K562 (cell line): Measurements from ENCODE around the gene CFAP251. TPM values are rescaled to one million over a fixed set of nuclear protein-coding genes. Genes with fewer than 3 reads are reported as not detected.

ENCODE experiments used
- ATAC-seq: fragments of 200-7000 bp; cut with Tn5 transposase; 3 replicates; pipeline ENCODE4 v1.9.1; 2020; ENCODE audit warnings: moderate library complexity
- BruUV-seq: library from RNA; stranded (reverse); fragments of 400-500 nt; replicated peaks from 2 replicates; lab custom pipeline; 2021; lab: Mats Ljungman, UMichigan
- CTCF ChIA-PET: fragments of 300-600 bp; formaldehyde crosslinking; extraction: SDS; loops from one replicate; lab custom pipeline; 2021; ENCODE audit warnings: low intra/inter-chr PET ratio; lab: Yijun Ruan, JAX
- POLR2A ChIA-PET: fragments of 300-600, 350-650 bp; sonication (Branson Sonifier 250); formaldehyde crosslinking; extraction: SDS; loops from one replicate; lab custom pipeline; 2021; ENCODE audit warnings: antibody characterized with exemption, inconsistent platforms; lab: Yijun Ruan, JAX
- DNase-seq, 4 experiments: peaks; one replicate each; pipeline versions ENCODE4 v3.0.0 to v3.0.0-alpha.2; 2011 to 2018; ENCODE audit warnings: low spot score in 3 of 4, mixed read lengths in 3 of 4; ENCODE audit errors: extremely low read depth in 1 of 4
- FAIRE-seq: peaks from 2 replicates; lab custom pipeline; 2011; peaks lifted over from hg19 to GRCh38; lab: Jason Lieb, UNC
- H2AFZ ChIP-seq: 2 replicates; pipeline ENCODE4 v1.6.0; 2011; ENCODE audit warnings: low read depth, low read length, control low read depth, inconsistent platforms
- H3K27ac ChIP-seq: fragments of 200-600 bp; 3 replicates; pipeline ENCODE4 v1.8.0; 2011; ENCODE audit warnings: low read depth, mild to moderate bottlenecking, control low read depth, inconsistent platforms, low read length, moderate library complexity, mixed read lengths; ENCODE audit errors: extremely low read depth
- H3K27me3 ChIP-seq, 2 experiments: fragments of 300-600 bp in 1 of 2; 2 replicates in 1 of 2; 3 replicates in 1 of 2; pipeline versions ENCODE4 v1.6.0 to v1.8.0; 2011; ENCODE audit warnings: inconsistent platforms in 2 of 2, low read length in 2 of 2, mild to moderate bottlenecking in 1 of 2, mixed read lengths in 1 of 2, moderate library complexity in 1 of 2; ENCODE audit not compliant: control insufficient read depth in 2 of 2, insufficient read depth in 2 of 2
- H3K36me3 ChIP-seq: fragments of 300-600 bp; 3 replicates; pipeline ENCODE4 v1.8.0; 2011; ENCODE audit warnings: mild to moderate bottlenecking, low read length, inconsistent platforms; ENCODE audit not compliant: control insufficient read depth, insufficient read depth
- H3K4me1 ChIP-seq, 2 experiments: fragments of 200-600 bp in 1 of 2; replicated peaks in 1 of 2; 2 replicates in 1 of 2; 3 replicates in 1 of 2; pipeline versions ENCODE4 v1.5.1 to v1.8.0; 2011; ENCODE audit warnings: inconsistent platforms in 2 of 2, low read length in 2 of 2, mild to moderate bottlenecking in 1 of 2, mixed read lengths in 1 of 2, moderate library complexity in 1 of 2; ENCODE audit not compliant: control insufficient read depth in 2 of 2, insufficient read depth in 2 of 2
- H3K4me2 ChIP-seq: 2 replicates; pipeline ENCODE4 v1.6.1; 2011; ENCODE audit warnings: low read length, control low read depth, inconsistent platforms, mixed read lengths; ENCODE audit not compliant: insufficient read depth
- H3K4me3 ChIP-seq: fragments of 200-600 bp; sonication (generic), shearing (Covaris generic); 2 replicates; pipeline ENCODE4 v1.5.1; 2016; ENCODE audit warnings: control low read depth, inconsistent platforms
- H3K79me2 ChIP-seq: fragments of 200-600 bp; 3 replicates; pipeline ENCODE4 v1.8.0; 2011; ENCODE audit warnings: low read length, inconsistent platforms; ENCODE audit not compliant: control insufficient read depth, insufficient read depth
- H3K9ac ChIP-seq, 2 experiments: 2 replicates each; pipeline versions ENCODE4 v1.6.0 to v1.6.1; 2011; ENCODE audit warnings: low read depth in 2 of 2, low read length in 2 of 2, control low read depth in 1 of 2, inconsistent platforms in 1 of 2, mild to moderate bottlenecking in 1 of 2, mixed read lengths in 1 of 2; ENCODE audit not compliant: insufficient read depth in 1 of 2
- H3K9me1 ChIP-seq: one replicate; pipeline ENCODE4 v1.6.0; 2011; ENCODE audit warnings: inconsistent platforms, mild to moderate bottlenecking, low read length, moderate library complexity; ENCODE audit not compliant: control insufficient read depth, insufficient read depth
- H3K9me3 ChIP-seq: replicated peaks from 2 replicates; pipeline ENCODE4 v1.5.1; 2011; ENCODE audit warnings: low read depth, low read length, inconsistent platforms; ENCODE audit not compliant: control insufficient read depth, insufficient read depth
- H4K20me1 ChIP-seq: replicated peaks from 2 replicates; pipeline ENCODE4 v1.6.1; 2011; ENCODE audit warnings: low read length, inconsistent platforms, mixed read lengths; ENCODE audit not compliant: control insufficient read depth, insufficient read depth
- BMI1 ChIP-seq: fragments of 150-350 bp; IDR thresholded peaks from 2 replicates; pipeline ENCODE4 v1.6.1; 2014; ENCODE audit warnings: low read length
- FOXM1 ChIP-seq, 2 experiments: fragments of 450-650 bp in 1 of 2; sonication (generic) in 1 of 2; formaldehyde crosslinking in 1 of 2; IDR thresholded peaks; 2 replicates each; pipeline versions ENCODE4 v1.6.1 to v1.9.0; 2017 to 2022; ENCODE audit warnings: low read depth in 2 of 2, mild to moderate bottlenecking in 2 of 2, missing genetic modification reagents in 1 of 2, moderate library complexity in 1 of 2
- GABPB2 ChIP-seq: fragments of 250-450 bp; sonication (Bioruptor Pico); conservative IDR thresholded peaks from 2 replicates; pipeline ENCODE4 v1.5.1; 2021; ENCODE audit warnings: mild to moderate bottlenecking
- HOXB6 ChIP-seq: fragments of 250-450 bp; sonication (Bioruptor Pico); IDR thresholded peaks from 2 replicates; pipeline ENCODE4 v1.5.1; 2022; ENCODE audit warnings: mild to moderate bottlenecking, borderline replicate concordance
- MBD2 ChIP-seq: sonication (generic); IDR thresholded peaks from 2 replicates; pipeline ENCODE4 v1.6.1; 2016; ENCODE audit warnings: low read depth, borderline replicate concordance
- RBM17 ChIP-seq: fragments of 200-400 bp; formaldehyde crosslinking; IDR thresholded peaks from 2 replicates; pipeline ENCODE4 v1.6.1; 2017; ENCODE audit warnings: low read depth, mild to moderate bottlenecking, low read length, borderline replicate concordance
- ZNF41 ChIP-seq: fragments of 250-450 bp; sonication (Bioruptor Pico); conservative IDR thresholded peaks from 2 replicates; pipeline ENCODE4 v1.4.0; 2020; ENCODE audit warnings: mild to moderate bottlenecking
- ZNF586 ChIP-seq: fragments of 450-650 bp; formaldehyde crosslinking; conservative IDR thresholded peaks from 2 replicates; pipeline ENCODE4 v1.4.0; 2020; ENCODE audit warnings: mild to moderate bottlenecking, moderate library complexity
- WGBS: fragments of 100-300 bp; shearing (Covaris generic); methylation state at CpG from one replicate; pipeline ENCODE4 v1.1.6; 2016; ENCODE audit warnings: low coverage, mixed read lengths; ENCODE audit not compliant: insufficient coverage; ENCODE audit errors: missing lambda C conversion rate; 5-methylcytosine and 5-hydroxymethylcytosine counted together
- in situ Hi-C: fragments of 300-500 bp; cut with MboI; formaldehyde crosslinking; loops from 4 replicates; pipeline ENCODE4 v1.15.0; 2018; ENCODE audit warnings: inconsistent platforms, mixed read lengths
- intact Hi-C: fragments of 100-400 bp; cut with micrococcal nuclease; formaldehyde crosslinking; loops from 2 replicates; pipeline ENCODE4 v1.14.2; 2022
- polyA plus RNA-seq, 8 experiments: library from polyadenylated mRNA; depleted of rRNA in 4 of 8; stranded (reverse) in 5 of 8; unstranded in 3 of 8; fragments of >200 nt; fragmentation: Nextera tagmentation in 2 of 8; fragmentation: Illumina TruSeq in 1 of 8; extraction: Ambion mirVana in 2 of 8; extraction: Trizol in 1 of 8; gene quantifications; 2 replicates each; pipeline versions ENCODE4 v1.2.1 to v1.2.3, GENCODE V29; 2011 to 2014; ENCODE audit warnings: inconsistent platforms in 1 of 8, missing spikeins in 1 of 8
- total RNA-seq, 7 experiments: library from RNA; depleted of rRNA in 6 of 7; stranded (reverse); fragments of >200 nt in 6 of 7; fragmentation: Illumina TruSeq in 2 of 7; extraction: Trizol in 2 of 7; gene quantifications; 2 replicates each; pipeline versions ENCODE4 v1.2.1 to v1.2.3, GENCODE V29; 2011 to 2021; ENCODE audit warnings: low replicate concordance in 1 of 7
- TF ChIP-seq, protein P1 (sequence below), 2 experiments: fragments of 450-650 bp; formaldehyde crosslinking in 1 of 2; IDR thresholded peaks; 2 replicates each; pipeline versions ENCODE4 v1.4.0 to v1.6.1; 2014 to 2020; ENCODE audit warnings: mild to moderate bottlenecking in 2 of 2, borderline replicate concordance in 1 of 2, low read depth in 1 of 2
- TF ChIP-seq, protein P2 (sequence below), 3 experiments: IDR thresholded peaks in 2 of 3; conservative IDR thresholded peaks in 1 of 3; 2 replicates each; pipeline ENCODE4 v1.5.1; 2011 to 2012; ENCODE audit warnings: low read length in 3 of 3, mild to moderate bottlenecking in 3 of 3, control low read depth in 2 of 3, improper control_type of control experiment in 1 of 3, inconsistent platforms in 1 of 3, low read depth in 1 of 3, mixed read lengths in 1 of 3, moderate library complexity in 1 of 3; ENCODE audit not compliant: insufficient read depth in 2 of 3
- TF ChIP-seq, protein P3 (sequence below): fragments of 250-450 bp; sonication (Bioruptor Pico); IDR thresholded peaks from 2 replicates; pipeline ENCODE4 v1.8.0; 2021; ENCODE audit warnings: borderline replicate concordance, mild to moderate bottlenecking, moderate library complexity; ENCODE audit not compliant: poor library complexity, severe bottlenecking

Gene CFAP251
- total and polyA plus RNA-seq, 9 of the 15 experiments (the other 6 are each of a cell fraction or from before 2014, with no cell fraction given) = 16.6 to 31.0 (median 19.1) TPM

DNA sequence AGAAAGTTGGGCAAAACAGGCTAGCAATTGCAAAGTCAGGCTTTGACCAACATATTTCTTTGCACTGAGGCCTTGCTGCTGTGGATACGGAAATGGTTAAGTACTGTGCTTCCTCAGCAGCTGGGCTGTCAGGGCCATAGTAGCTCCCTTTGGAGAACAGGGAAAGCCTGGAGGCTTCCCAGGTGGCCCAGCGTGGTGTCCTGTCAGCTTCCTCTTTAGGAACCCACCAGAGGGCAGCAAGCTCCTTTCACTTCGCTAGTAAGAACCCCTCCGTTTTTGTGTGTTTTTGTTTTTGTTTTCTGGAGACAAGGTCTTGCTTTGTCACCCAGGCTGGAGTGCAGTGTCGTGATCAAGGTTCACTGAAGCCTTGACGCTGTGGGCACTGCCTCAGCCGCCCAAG, 1.7 kb upstream of the CFAP251 start:
- no peaks in the 10 kb centered on the region for H3K79me2 ChIP-seq
- FAIRE-seq (no peak), DNase-seq (no peak), ATAC-seq (peak; percentile 48; the same call in 2 of the 3 replicates)
- H4K20me1 ChIP-seq = no peaks in the 10 kb centered on the region
- H3K9me1 ChIP-seq = no peaks in the 10 kb centered on the region
- intact Hi-C loops (no loop called here), in situ Hi-C loops (no loop called here)
- no peaks in the 10 kb centered on the region for H3K27me3 ChIP-seq
- ChIA-PET POLR2A (interaction anchor here (0.5 to 1.5 kb wide), 10 partner anchors 8 to 149 kb away, joined by 3 to 6 read pairs (median 3); no protein-coding TSS in a partner anchor), CTCF (no interaction called here)
- H3K36me3 ChIP-seq = peaks cover 66% of the 10 kb centered on the region; the same call in 2 of the 3 replicates
- H3K4me1 ChIP-seq = no peaks in the 10 kb centered on the region
- no peaks in the 10 kb centered on the region for H3K9me3 ChIP-seq
- H3K9ac ChIP-seq = no peak overlapping the region
- 78% methylated on average over 7 of the region's 7 CpGs for WGBS
- H3K4me2 ChIP-seq = no peak overlapping the region
- no TSS peak for BruUV-seq
- no peak overlapping the region for H2AFZ ChIP-seq
- no peak overlapping the region for H3K4me3 ChIP-seq
- H3K27ac ChIP-seq = 0 out of 3 replicates have a peak overlapping the region, but pooled peaks have one; percentile 5
- TF ChIP-seq, protein P1, sequence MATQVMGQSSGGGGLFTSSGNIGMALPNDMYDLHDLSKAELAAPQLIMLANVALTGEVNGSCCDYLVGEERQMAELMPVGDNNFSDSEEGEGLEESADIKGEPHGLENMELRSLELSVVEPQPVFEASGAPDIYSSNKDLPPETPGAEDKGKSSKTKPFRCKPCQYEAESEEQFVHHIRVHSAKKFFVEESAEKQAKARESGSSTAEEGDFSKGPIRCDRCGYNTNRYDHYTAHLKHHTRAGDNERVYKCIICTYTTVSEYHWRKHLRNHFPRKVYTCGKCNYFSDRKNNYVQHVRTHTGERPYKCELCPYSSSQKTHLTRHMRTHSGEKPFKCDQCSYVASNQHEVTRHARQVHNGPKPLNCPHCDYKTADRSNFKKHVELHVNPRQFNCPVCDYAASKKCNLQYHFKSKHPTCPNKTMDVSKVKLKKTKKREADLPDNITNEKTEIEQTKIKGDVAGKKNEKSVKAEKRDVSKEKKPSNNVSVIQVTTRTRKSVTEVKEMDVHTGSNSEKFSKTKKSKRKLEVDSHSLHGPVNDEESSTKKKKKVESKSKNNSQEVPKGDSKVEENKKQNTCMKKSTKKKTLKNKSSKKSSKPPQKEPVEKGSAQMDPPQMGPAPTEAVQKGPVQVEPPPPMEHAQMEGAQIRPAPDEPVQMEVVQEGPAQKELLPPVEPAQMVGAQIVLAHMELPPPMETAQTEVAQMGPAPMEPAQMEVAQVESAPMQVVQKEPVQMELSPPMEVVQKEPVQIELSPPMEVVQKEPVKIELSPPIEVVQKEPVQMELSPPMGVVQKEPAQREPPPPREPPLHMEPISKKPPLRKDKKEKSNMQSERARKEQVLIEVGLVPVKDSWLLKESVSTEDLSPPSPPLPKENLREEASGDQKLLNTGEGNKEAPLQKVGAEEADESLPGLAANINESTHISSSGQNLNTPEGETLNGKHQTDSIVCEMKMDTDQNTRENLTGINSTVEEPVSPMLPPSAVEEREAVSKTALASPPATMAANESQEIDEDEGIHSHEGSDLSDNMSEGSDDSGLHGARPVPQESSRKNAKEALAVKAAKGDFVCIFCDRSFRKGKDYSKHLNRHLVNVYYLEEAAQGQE (IDR thresholded peaks at IDR 0.05; ENCODE audit: borderline replicate concordance) = peak; percentile 33; the same call in 1 of the 2 replicates
- TF ChIP-seq, protein P1 (CRISPR knock-in tag; IDR thresholded peaks at IDR 0.05; ENCODE audit: low read depth) = no peak
- TF ChIP-seq HOXB6 (CRISPR knock-in tag) (no peak), ZNF41 (no peak), GABPB2 (CRISPR knock-in tag) (no peak), RBM17 (no peak), ZNF586 (CRISPR knock-in tag) (no peak), BMI1 (no peak), FOXM1 (IDR thresholded peaks at IDR 0.05; ENCODE audit: low read depth) (no peak), FOXM1 (CRISPR knock-in tag; IDR thresholded peaks at IDR 0.05; ENCODE audit: low read depth) (no peak), MBD2 (no peak)
- TF ChIP-seq, protein P2, sequence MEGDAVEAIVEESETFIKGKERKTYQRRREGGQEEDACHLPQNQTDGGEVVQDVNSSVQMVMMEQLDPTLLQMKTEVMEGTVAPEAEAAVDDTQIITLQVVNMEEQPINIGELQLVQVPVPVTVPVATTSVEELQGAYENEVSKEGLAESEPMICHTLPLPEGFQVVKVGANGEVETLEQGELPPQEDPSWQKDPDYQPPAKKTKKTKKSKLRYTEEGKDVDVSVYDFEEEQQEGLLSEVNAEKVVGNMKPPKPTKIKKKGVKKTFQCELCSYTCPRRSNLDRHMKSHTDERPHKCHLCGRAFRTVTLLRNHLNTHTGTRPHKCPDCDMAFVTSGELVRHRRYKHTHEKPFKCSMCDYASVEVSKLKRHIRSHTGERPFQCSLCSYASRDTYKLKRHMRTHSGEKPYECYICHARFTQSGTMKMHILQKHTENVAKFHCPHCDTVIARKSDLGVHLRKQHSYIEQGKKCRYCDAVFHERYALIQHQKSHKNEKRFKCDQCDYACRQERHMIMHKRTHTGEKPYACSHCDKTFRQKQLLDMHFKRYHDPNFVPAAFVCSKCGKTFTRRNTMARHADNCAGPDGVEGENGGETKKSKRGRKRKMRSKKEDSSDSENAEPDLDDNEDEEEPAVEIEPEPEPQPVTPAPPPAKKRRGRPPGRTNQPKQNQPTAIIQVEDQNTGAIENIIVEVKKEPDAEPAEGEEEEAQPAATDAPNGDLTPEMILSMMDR (IDR thresholded peaks at IDR 0.05 in 2 of 3, conservative IDR thresholded peaks at IDR 0.05 in 1 of 3; ENCODE audit: insufficient read depth in 2 of 3, low read depth in 1 of 3, low read length in 3 of 3) = peak in 1 of 3 experiments; percentile 42; a peak in 2 of 6 replicates
- TF ChIP-seq, protein P3, sequence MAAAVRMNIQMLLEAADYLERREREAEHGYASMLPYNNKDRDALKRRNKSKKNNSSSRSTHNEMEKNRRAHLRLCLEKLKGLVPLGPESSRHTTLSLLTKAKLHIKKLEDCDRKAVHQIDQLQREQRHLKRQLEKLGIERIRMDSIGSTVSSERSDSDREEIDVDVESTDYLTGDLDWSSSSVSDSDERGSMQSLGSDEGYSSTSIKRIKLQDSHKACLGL (CRISPR knock-in tag) = no peak
